Measurements from ENCODE around the gene GABRG3. TPM values are rescaled to one million over a fixed set of nuclear protein-coding genes. Genes with fewer than 3 reads are reported as not detected.
A peak's percentile ranks its signal among the peaks of the same experiment; 100 is the strongest.

The GABRG3 gene
- total and polyA plus RNA-seq, 2 experiments from 2014 or later, result 0.15 to 0.43 TPM

GRCh38 chr15:27412415-27412814 is 441.4 kb downstream of the GABRG3 start:
- no peaks in the 10 kb centered on the region for H3K27me3 ChIP-seq
- H3K27ac ChIP-seq, result no peak overlapping the region
- no peaks in the 10 kb centered on the region for H3K4me1 ChIP-seq (ENCODE audit: insufficient read depth)
- H3K4me3 ChIP-seq, result no peak overlapping the region
- no peaks in the 10 kb centered on the region for H3K9me3 ChIP-seq (ENCODE audit: low read depth)
- no peaks in the 10 kb centered on the region for H3K9me2 ChIP-seq (replicated peaks; ENCODE audit: insufficient read depth)
- WGBS (ENCODE audit: low lambda C conversion rate, missing lambda C conversion rate), result 20% methylated on average over 6 of the region's 6 CpGs
- H3K36me3 ChIP-seq (replicated peaks; ENCODE audit: insufficient read depth, low read depth), result no peaks in the 10 kb centered on the region
- no peaks in the 10 kb centered on the region for H3K79me2 ChIP-seq
- TF ChIP-seq EZH2 (IDR thresholded peaks at IDR 0.05; ENCODE audit: borderline replicate concordance), result no peak
- TF ChIP-seq EZH2phosphoT487 (IDR thresholded peaks at IDR 0.05; ENCODE audit: low read depth, severe bottlenecking, unreplicated experiment), result no peak
- no peak for TF ChIP-seq CTCF (IDR thresholded peaks at IDR 0.05; ENCODE audit: poor library complexity)
- peak; percentile 10 for DNase-seq (ENCODE audit: low spot score)
- no peaks in the 10 kb centered on the region for H4K20me1 ChIP-seq (ENCODE audit: insufficient read depth, poor library complexity, severe bottlenecking)
- no peak overlapping the region for H2AFZ ChIP-seq
- no peak overlapping the region for H3K4me2 ChIP-seq

GRCh38 chr15:27414168-27414870 is 443.3 kb downstream of the GABRG3 start:
- TF ChIP-seq CTCF (IDR thresholded peaks at IDR 0.05; ENCODE audit: poor library complexity) (no peak), EZH2 (IDR thresholded peaks at IDR 0.05; ENCODE audit: borderline replicate concordance) (no peak), EZH2phosphoT487 (IDR thresholded peaks at IDR 0.05; ENCODE audit: low read depth, severe bottlenecking, unreplicated experiment) (no peak)
- Histone ChIP-seq H3K9me2 (replicated peaks; ENCODE audit: insufficient read depth) (no peaks in the 10 kb centered on the region), H3K36me3 (replicated peaks; ENCODE audit: insufficient read depth, low read depth) (no peaks in the 10 kb centered on the region), H3K4me1 (ENCODE audit: insufficient read depth) (no peaks in the 10 kb centered on the region), H3K4me3 (no peak overlapping the region), H4K20me1 (ENCODE audit: insufficient read depth, poor library complexity, severe bottlenecking) (no peaks in the 10 kb centered on the region), H3K9me3 (ENCODE audit: low read depth) (no peaks in the 10 kb centered on the region), H2AFZ (no peak overlapping the region), H3K79me2 (no peaks in the 10 kb centered on the region), H3K27ac (no peak overlapping the region), H3K4me2 (peak overlapping the region; percentile 3), H3K27me3 (no peaks in the 10 kb centered on the region)
- DNase-seq (ENCODE audit: low spot score), result no peak
- WGBS (ENCODE audit: low lambda C conversion rate, missing lambda C conversion rate), result 57% methylated on average over 7 of the region's 7 CpGs

GRCh38 chr15:27418726-27419125 is 447.7 kb downstream of the GABRG3 start:
- no peaks in the 10 kb centered on the region for H4K20me1 ChIP-seq (ENCODE audit: insufficient read depth, poor library complexity, severe bottlenecking)
- H2AFZ ChIP-seq, result no peak overlapping the region
- H3K79me2 ChIP-seq, result no peaks in the 10 kb centered on the region
- no peaks in the 10 kb centered on the region for H3K9me3 ChIP-seq (ENCODE audit: low read depth)
- no peak for TF ChIP-seq EZH2phosphoT487 (IDR thresholded peaks at IDR 0.05; ENCODE audit: low read depth, severe bottlenecking, unreplicated experiment)
- TF ChIP-seq CTCF (IDR thresholded peaks at IDR 0.05; ENCODE audit: poor library complexity), result no peak
- no peak for TF ChIP-seq EZH2 (IDR thresholded peaks at IDR 0.05; ENCODE audit: borderline replicate concordance)
- 54% methylated on average over 5 of the region's 5 CpGs for WGBS (ENCODE audit: low lambda C conversion rate, missing lambda C conversion rate)
- no peaks in the 10 kb centered on the region for H3K27me3 ChIP-seq
- DNase-seq (ENCODE audit: low spot score), result peak; percentile 47
- no peaks in the 10 kb centered on the region for H3K4me1 ChIP-seq (ENCODE audit: insufficient read depth)
- no peaks in the 10 kb centered on the region for H3K36me3 ChIP-seq (replicated peaks; ENCODE audit: insufficient read depth, low read depth)
- H3K27ac ChIP-seq, result no peak overlapping the region
- no peaks in the 10 kb centered on the region for H3K9me2 ChIP-seq (replicated peaks; ENCODE audit: insufficient read depth)
- H3K4me2 ChIP-seq, result no peak overlapping the region
- H3K4me3 ChIP-seq, result no peak overlapping the region
